VCaP (cell line): ENCODE results near the gene MFAP1.

ENCODE experiments used
- H3K27ac ChIP-seq: fragments of 450-650 bp; 2 replicates; pipeline ENCODE4 v1.5.1; 2017
- CTCF ChIP-seq: fragments of 450-650 bp; conservative IDR thresholded peaks from 2 replicates; pipeline ENCODE4 v1.5.1; 2017; ENCODE audit warnings: mild to moderate bottlenecking, moderate library complexity

Gene MFAP1

DNA sequence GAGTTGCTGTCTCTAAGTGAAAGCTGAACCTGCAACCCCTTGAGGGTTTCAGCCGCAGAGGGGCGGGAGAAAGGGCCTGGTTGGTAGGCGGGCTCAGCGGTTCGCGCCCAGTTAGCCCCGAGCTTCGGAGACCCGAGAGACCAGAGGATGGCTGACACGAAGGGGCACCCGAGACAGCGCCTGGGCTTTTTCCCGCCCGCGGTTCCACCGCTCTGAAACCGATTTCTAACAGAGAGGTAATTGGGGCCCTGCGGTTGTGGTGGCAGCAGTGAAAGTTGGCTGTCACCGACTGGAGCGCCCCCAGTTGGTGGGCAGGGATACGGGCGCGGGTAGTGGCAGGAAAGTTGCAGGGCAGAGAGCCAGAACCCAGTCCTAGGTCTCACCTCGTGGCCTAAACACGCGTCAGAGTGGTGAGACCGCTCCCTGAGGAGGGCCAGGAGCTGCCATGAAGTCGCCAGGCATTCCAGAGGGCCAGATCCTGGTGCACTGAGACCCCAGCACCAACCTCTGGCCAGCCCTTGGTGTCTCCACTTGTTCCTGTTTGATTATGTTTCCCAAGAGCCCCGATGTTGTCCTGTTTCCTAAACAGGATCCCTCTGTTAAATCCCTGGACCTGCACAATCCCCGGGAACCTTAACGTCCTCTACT lies 47.1 kb downstream of the MFAP1 start:
- no peak for TF ChIP-seq CTCF
- H3K27ac ChIP-seq: no peak overlapping the region

GRCh38 chr15:43776718-43777266 lies 47.7 kb downstream of the MFAP1 start, which contains the start of gene ELL3:
Gene ELL3, minus strand, starts transcription at chr15:43776966. Its CDS starts 65 bp downstream, at chr15:43776901.
- TF ChIP-seq CTCF: no peak
- no peak within 1 kb of the TSS for H3K27ac ChIP-seq

GRCh38 chr15:43776101-43776717 lies 48.3 kb downstream of the MFAP1 start:
- H3K27ac ChIP-seq: no peak overlapping the region
- no peak for TF ChIP-seq CTCF

DNA sequence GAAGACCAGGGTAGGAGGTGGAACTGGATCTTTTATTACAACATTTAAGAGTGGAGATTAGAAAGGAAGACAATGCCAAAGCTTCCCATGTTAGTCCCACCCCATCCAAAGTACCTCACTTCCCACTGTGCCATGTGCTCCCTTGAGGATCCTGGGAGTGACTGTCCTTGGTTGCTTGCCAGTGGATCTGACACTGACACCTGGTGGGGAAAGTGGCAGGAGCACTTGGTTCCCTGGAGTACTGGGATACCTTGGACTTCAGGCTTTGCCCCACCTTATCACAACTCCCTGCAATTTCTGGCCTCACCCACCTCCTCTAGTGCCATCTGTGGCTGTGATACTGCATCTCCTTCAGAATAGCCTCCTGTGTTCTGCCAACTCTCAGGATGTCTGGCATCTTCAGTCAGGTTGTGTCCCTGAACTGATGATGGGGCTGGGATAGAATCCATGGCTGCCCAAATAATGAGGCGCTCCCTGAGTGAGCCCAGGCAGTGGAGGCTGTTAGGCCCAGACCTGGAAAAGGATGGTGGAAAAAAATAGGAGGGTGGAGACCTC lies 49.0 kb downstream of the MFAP1 start:
- peak; percentile 67 for TF ChIP-seq CTCF
- H3K27ac ChIP-seq: peak overlapping the region; percentile 26; the same call in 1 of the 2 replicates

DNA sequence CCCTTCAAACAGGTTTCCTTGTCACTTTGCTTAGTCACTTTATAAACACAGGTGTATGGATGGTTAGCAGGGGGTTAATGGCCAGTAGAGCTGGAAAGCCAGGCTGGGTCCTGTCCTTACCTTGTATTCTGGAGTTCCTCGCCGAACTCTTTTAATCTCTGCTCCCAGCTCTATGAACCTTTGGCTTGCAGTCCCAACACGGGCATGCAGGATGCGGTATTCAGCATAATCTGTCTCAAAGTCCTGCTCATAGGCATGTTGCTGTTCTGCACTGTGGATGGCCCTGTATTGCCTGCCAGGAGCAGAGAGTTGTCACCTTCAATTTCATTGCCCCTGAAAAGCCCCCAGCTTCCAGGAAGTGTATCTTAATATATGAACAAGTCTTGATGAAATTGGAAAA lies 50.4 kb downstream of the MFAP1 start:
- no peak overlapping the region for H3K27ac ChIP-seq

DNA sequence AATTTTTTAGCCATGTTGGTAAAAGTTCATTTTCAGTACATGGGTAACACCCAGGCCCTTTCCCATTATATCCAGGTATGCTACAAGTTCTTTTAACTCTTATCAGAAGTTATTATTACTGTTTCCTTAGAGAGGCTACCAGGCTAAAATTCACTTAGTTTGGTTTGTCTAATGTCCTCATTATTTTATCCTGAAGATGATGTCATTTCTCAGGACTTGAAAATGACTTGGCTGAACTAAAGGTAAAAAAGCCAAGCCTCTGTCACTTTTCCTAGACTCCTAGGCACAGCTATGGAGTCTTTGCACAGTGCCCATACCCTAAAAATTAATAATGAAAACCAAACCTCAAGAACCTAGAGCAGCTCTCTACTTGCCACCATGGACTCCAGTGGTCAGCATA lies 51.9 kb downstream of the MFAP1 start:
- H3K27ac ChIP-seq: no peak overlapping the region
- TF ChIP-seq CTCF: no peak

More for the DNA sequence above, 50.4 kb downstream of the MFAP1 start:
- TF ChIP-seq CTCF: no peak

DNA sequence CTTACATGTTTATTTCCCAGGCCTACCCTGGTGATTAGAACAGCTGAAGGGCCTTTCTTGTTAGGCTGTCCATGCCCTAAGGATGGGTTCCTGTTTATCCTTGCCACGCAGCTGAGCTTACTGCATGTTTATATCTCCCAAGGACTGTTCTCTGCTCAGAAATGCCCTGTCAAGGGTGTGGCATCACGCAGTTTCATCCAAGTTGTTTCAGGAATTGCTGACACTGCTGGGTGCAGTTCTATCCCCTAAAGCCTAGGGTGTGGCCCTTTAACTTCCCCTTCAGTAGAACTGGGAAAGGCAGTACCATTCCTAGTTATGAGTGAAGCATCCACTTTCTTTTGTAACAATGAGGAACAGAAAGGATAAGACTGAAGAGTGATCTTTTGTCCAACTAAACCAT lies 52.7 kb downstream of the MFAP1 start:
- TF ChIP-seq CTCF: no peak
- no peak overlapping the region for H3K27ac ChIP-seq
